Psoas muscle (tissue), 8 donors: ENCODE measurements around the gene SH3BP4. TPM values are rescaled to one million over a fixed set of nuclear protein-coding genes. Genes with fewer than 3 reads are reported as not detected.

Experiments used
- ATAC-seq, 4 donors: fragments of 200-7000 bp; cut with Tn5 transposase; one replicate each; pipeline ENCODE4 v1.9.1; 2020; ENCODE audit warnings: moderate library complexity in 3 of 4, mild to moderate bottlenecking in 2 of 4
- DNase-seq, 2 donors: peaks; one replicate each; pipeline ENCODE4 v3.0.0-alpha.2; 2020
- H3K27ac ChIP-seq: fragments of 200-600 bp; one replicate; pipeline ENCODE4 v1.8.0; 2022
- H3K27me3 ChIP-seq, 3 donors: fragments of 200-600 bp in 1 of 3; one replicate each; pipeline versions ENCODE4 v1.6.1 to v1.8.0; 2013 to 2022; ENCODE audit warnings: low read length in 2 of 3, mild to moderate bottlenecking in 2 of 3, moderate library complexity in 1 of 3; ENCODE audit not compliant: insufficient read depth in 3 of 3
- H3K36me3 ChIP-seq, 2 donors: fragments of 200-600 bp in 1 of 2; one replicate each; pipeline versions ENCODE4 v1.6.1 to v1.8.0; 2013 to 2022; ENCODE audit warnings: low read depth in 1 of 2, mild to moderate bottlenecking in 1 of 2, moderate library complexity in 1 of 2; ENCODE audit not compliant: insufficient read depth in 1 of 2
- H3K4me1 ChIP-seq: fragments of 200-600 bp; one replicate; pipeline ENCODE4 v1.8.0; 2022
- H3K4me3 ChIP-seq: fragments of 200-600 bp; one replicate; pipeline ENCODE4 v1.8.0; 2022; ENCODE audit warnings: mild to moderate bottlenecking
- H3K9me3 ChIP-seq: fragments of 200-600 bp; one replicate; pipeline ENCODE4 v1.8.0; 2022
- WGBS, 3 donors: extraction: QIAGEN DNeasy Blood & Tissue Kit; methylation state at CpG; one replicate each; pipeline versions ENCODE4 v1.1.6 to v1.1.7; 2013; 5-methylcytosine and 5-hydroxymethylcytosine counted together
- intact Hi-C, 2 donors: fragments of 100-400 bp; cut with DNase I; formaldehyde crosslinking; loops; one replicate each; pipeline versions ENCODE4 v1.11.0 to v1.14.2; 2022
- polyA plus RNA-seq, 3 donors: library from polyadenylated mRNA; stranded (reverse); fragments of 200-250 nt; gene quantifications; one replicate each; pipeline ENCODE4 v1.2.3, GENCODE V29; 2013
- total RNA-seq, 4 donors: library from RNA; stranded (reverse); fragmentation: NEBNext Ultra II Directional in 2 of 4; extraction: Animal tissue kit (Norgen Biotek cat#: 25700) in 2 of 4; gene quantifications; one replicate each; pipeline versions ENCODE4 v1.2.1 to v1.2.4, GENCODE V29; 2021 to 2023
- TF ChIP-seq, protein P1 (sequence below): fragments of 200-600 bp; IDR thresholded peaks from one replicate; pipeline ENCODE4 v1.8.0; 2022; ENCODE audit warnings: antibody characterized with exemption
- donor health status: healthy with polysubstance abuse.
- donor health status: DM: no; HTN: no; CAD: no; lungs with moderate emphysema.
- donor health status: Bipolar disorder and iron deficiency.
- donor health status: healthy.
- donor health status: DM: yes; HTN: yes; CAD: no.
- donor health status: DM: no; HTN: no; CAD: no.
- donor health status: DM: no; HTN: no; CAD: no.
- donor health status: DM: yes; HTN: yes; CAD: no.

Gene SH3BP4
- total and polyA plus RNA-seq, 7 donors, result 3.0 to 14.9 (median 9.4) TPM

- H3K4me1 ChIP-seq, result no peaks in the 10 kb centered on the region
- no peak overlapping the region for H3K27ac ChIP-seq
- H3K27me3 ChIP-seq, result no peaks in the 10 kb centered on the region
- ATAC-seq (no peak), DNase-seq (peak in 1 of 2 donors; percentile 9)
- H3K4me3 ChIP-seq, result no peak overlapping the region
- intact Hi-C loops, result no loop called here
- WGBS, 3 donors, result 88 to 91% (median 90%) methylated on average over 11 of the region's 11 CpGs
- TF ChIP-seq, protein P1, sequence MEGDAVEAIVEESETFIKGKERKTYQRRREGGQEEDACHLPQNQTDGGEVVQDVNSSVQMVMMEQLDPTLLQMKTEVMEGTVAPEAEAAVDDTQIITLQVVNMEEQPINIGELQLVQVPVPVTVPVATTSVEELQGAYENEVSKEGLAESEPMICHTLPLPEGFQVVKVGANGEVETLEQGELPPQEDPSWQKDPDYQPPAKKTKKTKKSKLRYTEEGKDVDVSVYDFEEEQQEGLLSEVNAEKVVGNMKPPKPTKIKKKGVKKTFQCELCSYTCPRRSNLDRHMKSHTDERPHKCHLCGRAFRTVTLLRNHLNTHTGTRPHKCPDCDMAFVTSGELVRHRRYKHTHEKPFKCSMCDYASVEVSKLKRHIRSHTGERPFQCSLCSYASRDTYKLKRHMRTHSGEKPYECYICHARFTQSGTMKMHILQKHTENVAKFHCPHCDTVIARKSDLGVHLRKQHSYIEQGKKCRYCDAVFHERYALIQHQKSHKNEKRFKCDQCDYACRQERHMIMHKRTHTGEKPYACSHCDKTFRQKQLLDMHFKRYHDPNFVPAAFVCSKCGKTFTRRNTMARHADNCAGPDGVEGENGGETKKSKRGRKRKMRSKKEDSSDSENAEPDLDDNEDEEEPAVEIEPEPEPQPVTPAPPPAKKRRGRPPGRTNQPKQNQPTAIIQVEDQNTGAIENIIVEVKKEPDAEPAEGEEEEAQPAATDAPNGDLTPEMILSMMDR, result no peak
- H3K36me3 ChIP-seq, result no peaks in the 10 kb centered on the region
- no peaks in the 10 kb centered on the region for H3K9me3 ChIP-seq
Measured at GRCh38 chr2:234999740-235000425, 48.1 kb downstream of the SH3BP4 start.

DNA sequence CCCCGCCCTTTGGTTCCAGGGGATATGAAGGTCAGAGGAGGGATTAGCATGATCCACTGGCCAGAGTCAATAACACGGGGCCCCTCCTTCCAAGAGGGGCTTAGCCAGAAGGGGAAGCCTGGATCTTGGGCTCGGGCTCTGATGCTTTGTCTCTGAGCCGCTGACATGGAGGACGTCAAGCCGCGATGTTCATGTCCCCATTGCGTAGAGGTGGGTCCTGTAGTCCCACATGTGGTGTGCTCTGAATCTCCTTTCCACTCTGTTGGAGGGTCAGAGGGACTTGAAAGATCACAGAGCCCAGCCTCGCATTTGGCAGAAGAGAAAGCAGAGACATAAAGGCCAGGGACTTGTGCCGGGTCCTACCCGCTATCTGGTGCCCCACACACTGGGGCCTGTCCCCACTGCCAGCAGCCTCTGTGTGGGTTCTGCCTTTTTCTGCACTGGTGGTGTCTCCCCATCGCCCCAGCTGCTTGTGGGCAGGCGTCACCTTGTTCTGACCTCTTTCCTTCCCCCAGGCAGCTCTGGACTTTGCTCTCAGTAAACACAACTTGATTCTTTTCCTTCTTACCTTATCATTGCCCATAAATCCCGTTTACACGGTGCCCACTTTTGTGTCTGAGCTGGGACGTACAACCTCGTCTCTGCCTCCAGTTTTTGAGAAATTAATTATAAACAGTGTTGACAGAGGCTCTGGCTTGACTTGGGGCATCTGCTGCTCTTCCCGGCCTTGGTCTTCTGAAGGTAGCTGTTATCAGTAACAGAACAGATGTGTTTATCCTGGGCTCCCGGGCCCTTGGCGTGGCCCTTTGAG lies 48.8 kb downstream of the SH3BP4 start:
- ATAC-seq (no peak), DNase-seq (peak in 1 of 2 donors; percentile 33)
- TF ChIP-seq, protein P1, result no peak
- H3K4me1 ChIP-seq, result peaks cover under 1% of the 10 kb centered on the region
- intact Hi-C loops, result no loop called here
- WGBS, 3 donors, result 89 to 90% (median 90%) methylated on average over 20 of the region's 20 CpGs
- no peaks in the 10 kb centered on the region for H3K27me3 ChIP-seq
- H3K9me3 ChIP-seq, result no peaks in the 10 kb centered on the region
- H3K36me3 ChIP-seq, result no peaks in the 10 kb centered on the region
- H3K27ac ChIP-seq, result no peak overlapping the region
- H3K4me3 ChIP-seq, result no peak overlapping the region

DNA sequence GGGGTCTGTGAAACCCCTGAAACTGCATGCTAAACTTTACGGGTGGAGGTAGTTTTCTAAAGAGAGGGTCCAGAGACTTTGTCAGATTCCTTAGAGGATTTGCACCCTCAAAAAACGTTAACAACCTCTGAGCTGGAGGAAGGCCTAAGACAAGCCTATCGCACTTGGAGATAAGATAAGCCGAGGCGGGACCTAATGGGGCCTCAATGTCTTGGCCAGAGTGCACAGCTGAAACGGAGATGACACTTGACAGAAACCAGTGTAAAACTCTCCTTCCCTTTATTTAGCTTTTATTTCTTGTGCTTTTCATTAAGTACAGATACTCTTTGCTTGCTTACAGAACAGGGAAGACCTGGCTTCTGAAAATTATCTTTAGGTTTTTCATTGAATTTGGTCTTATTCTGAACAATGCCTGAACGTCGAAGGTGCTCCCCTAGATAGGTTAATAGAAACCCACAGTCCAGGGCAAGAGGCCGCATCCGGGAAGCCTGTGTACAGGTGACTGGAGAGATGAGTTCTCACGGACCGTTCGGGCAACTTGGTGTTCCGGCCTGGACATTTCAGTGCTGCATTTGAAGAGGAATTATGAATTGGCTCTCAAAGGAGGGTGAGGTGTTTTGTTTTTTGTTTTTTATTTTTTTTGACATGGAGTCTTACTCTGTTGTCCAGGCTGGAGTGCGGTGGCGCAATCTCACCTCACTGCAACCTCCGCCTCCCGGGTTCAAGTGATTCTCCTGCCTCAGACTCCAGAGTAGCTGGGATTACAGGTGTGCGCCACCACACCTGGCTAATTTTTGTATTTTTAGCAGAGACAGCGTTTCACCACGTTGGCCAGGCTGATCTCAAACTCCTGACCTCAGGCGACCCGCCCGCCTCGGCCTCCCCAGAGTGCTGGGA lies 49.7 kb downstream of the SH3BP4 start:
- H3K27me3 ChIP-seq, result no peaks in the 10 kb centered on the region
- no peaks in the 10 kb centered on the region for H3K9me3 ChIP-seq
- DNase-seq, result peak in 1 of 2 donors; percentile 19
- WGBS, 3 donors, result 91 to 93% (median 93%) methylated on average over 25 of the region's 25 CpGs
- intact Hi-C loops, result no loop called here
- H3K4me3 ChIP-seq, result no peak overlapping the region
- ATAC-seq, result no peak
- H3K27ac ChIP-seq, result no peak overlapping the region
- TF ChIP-seq, protein P1, result no peak
- no peaks in the 10 kb centered on the region for H3K36me3 ChIP-seq
- H3K4me1 ChIP-seq, result peaks cover 9% of the 10 kb centered on the region

DNA sequence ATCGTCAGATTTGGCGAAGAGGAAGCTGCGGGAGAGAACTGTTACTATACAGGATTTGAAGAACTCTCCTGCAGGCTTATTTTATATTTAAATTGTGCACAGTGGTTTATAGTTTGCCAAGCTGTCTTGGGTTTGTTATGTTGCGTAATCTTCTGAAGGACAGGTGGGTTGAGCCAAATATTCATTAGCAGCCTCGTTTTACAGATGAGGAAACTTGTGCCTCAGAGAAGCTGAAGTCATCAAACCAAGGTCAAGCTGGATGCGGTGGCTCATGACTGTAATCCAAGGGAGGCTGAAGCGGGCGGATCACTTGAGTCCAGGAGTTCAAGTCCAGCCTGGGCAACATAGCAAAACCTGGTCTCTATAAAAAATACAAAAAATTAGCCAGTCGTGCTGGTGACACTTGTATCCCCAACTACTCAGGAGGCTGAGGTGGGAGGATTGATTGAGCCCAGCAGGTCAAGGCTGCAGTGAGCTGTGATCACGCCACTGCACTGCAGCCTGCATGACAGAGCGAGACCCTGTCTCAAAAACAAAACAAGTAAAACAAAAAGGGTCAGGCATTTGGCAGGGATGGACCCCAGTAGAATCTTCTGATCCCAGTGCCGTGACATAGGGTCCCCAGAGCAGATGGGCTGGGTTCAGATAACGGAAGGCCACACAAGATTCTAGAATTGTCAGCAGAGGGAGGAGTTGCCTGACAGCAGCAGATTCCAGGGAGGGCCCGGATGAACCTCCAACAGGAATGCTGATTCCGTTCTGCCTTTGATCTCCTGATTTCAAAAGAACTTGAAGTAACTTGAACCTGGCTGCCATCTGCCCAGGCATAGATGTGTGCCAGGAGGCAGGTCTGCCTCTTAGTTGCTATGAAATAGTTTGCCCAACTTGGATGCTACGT lies 50.6 kb downstream of the SH3BP4 start:
- H3K27ac ChIP-seq, result no peak overlapping the region
- ATAC-seq, result peak; percentile 38 to 47 (median 42)
- WGBS, 3 donors, result 62 to 79% (median 68%) methylated on average over 16 of the region's 16 CpGs
- intact Hi-C loops, result no loop called here
- no peaks in the 10 kb centered on the region for H3K36me3 ChIP-seq
- peaks cover 11% of the 10 kb centered on the region for H3K4me1 ChIP-seq
- DNase-seq, result peak in 1 of 2 donors; percentile 29
- TF ChIP-seq, protein P1, result no peak
- H3K4me3 ChIP-seq, result no peak overlapping the region
- no peaks in the 10 kb centered on the region for H3K9me3 ChIP-seq
- H3K27me3 ChIP-seq, result no peaks in the 10 kb centered on the region
